ENCODE data around the gene TTYH1.

- TF ChIP-seq SPI1 (IDR thresholded peaks at IDR 0.05; ENCODE audit: borderline replicate concordance, low read depth), result no peak
- TF ChIP-seq, protein P1, sequence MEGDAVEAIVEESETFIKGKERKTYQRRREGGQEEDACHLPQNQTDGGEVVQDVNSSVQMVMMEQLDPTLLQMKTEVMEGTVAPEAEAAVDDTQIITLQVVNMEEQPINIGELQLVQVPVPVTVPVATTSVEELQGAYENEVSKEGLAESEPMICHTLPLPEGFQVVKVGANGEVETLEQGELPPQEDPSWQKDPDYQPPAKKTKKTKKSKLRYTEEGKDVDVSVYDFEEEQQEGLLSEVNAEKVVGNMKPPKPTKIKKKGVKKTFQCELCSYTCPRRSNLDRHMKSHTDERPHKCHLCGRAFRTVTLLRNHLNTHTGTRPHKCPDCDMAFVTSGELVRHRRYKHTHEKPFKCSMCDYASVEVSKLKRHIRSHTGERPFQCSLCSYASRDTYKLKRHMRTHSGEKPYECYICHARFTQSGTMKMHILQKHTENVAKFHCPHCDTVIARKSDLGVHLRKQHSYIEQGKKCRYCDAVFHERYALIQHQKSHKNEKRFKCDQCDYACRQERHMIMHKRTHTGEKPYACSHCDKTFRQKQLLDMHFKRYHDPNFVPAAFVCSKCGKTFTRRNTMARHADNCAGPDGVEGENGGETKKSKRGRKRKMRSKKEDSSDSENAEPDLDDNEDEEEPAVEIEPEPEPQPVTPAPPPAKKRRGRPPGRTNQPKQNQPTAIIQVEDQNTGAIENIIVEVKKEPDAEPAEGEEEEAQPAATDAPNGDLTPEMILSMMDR (IDR thresholded peaks at IDR 0.05; ENCODE audit: insufficient read depth, low read length), result no peak
Observed at GRCh38 chr19:54470276-54470887, 55.1 kb downstream of the TTYH1 start.
